ENCODE measurements around the gene ILK.

- TF ChIP-seq POLR2AphosphoS5 (IDR thresholded peaks at IDR 0.05) (no peak), POLR2A (IDR thresholded peaks at IDR 0.05) (no peak)
- TF ChIP-seq, protein P1, sequence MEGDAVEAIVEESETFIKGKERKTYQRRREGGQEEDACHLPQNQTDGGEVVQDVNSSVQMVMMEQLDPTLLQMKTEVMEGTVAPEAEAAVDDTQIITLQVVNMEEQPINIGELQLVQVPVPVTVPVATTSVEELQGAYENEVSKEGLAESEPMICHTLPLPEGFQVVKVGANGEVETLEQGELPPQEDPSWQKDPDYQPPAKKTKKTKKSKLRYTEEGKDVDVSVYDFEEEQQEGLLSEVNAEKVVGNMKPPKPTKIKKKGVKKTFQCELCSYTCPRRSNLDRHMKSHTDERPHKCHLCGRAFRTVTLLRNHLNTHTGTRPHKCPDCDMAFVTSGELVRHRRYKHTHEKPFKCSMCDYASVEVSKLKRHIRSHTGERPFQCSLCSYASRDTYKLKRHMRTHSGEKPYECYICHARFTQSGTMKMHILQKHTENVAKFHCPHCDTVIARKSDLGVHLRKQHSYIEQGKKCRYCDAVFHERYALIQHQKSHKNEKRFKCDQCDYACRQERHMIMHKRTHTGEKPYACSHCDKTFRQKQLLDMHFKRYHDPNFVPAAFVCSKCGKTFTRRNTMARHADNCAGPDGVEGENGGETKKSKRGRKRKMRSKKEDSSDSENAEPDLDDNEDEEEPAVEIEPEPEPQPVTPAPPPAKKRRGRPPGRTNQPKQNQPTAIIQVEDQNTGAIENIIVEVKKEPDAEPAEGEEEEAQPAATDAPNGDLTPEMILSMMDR (IDR thresholded peaks at IDR 0.05 in 8 of 11, conservative IDR thresholded peaks at IDR 0.05 in 3 of 11) = no peak
Measured at GRCh38 chr11:6611963-6612212, 8.3 kb downstream of the ILK start.
